ENCODE measurements around the gene DYNLT1. TPM values are rescaled to one million over a fixed set of nuclear protein-coding genes. Genes with fewer than 3 reads are reported as not detected.

Gene DYNLT1
- polyA plus RNA-seq, 2 of the 4 experiments (the other 2 are of a cell fraction): 130 to 174 TPM

DNA sequence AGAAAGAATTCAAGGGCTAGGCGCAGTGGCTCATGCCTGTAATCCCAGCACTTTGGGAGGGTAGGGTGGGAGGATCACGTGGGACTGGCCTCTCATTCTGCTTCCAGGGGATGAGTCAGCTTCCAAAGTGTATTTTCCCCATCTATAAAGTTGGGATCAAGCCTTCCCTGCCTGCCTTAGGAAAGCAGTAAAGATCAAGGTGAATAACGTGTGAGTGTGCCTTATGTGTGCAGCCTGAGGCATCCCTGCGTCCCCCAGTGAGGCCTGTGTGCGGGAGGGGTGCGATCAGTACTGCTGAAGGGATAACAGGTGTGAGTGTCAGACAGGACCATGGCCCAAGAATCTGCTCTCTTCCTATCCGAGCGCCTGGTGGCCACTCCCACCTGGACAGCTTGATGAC is 57.9 kb downstream of the DYNLT1 start:
- ATAC-seq: no peak
- CTCF ChIA-PET: no interaction called here
- 90% methylated on average over 6 of the region's 8 CpGs for WGBS (ENCODE audit: missing lambda C conversion rate)

More for the DNA sequence above, 57.9 kb downstream of the DYNLT1 start:
- Histone ChIP-seq H3K4me3 (no peak overlapping the region), H3K4me1 (no peaks in the 10 kb centered on the region), H3K27ac (no peak overlapping the region), H3K9me3 (0 out of 3 replicates have a peak, but pooled peaks cover 5% of the 10 kb centered on the region), H3K4me2 (no peak overlapping the region)
- POLR2A ChIA-PET: no interaction called here
- FAIRE-seq (no peak), DNase-seq (ENCODE audit: low read depth in 1 of 2, low spot score in 1 of 2) (no peak)
- TF ChIP-seq TP53 (CRISPR knock-in tag; IDR thresholded peaks at IDR 0.05) (no peak), ESRRA (IDR thresholded peaks at IDR 0.05; ENCODE audit: borderline replicate concordance, low read length) (no peak), ZC3H11A (IDR thresholded peaks at IDR 0.05) (no peak), RAD21 (conservative IDR thresholded peaks at IDR 0.05 in 1 of 2, IDR thresholded peaks at IDR 0.05 in 1 of 2) (no peak), PHF8 (IDR thresholded peaks at IDR 0.05; ENCODE audit: borderline replicate concordance, low read depth) (no peak), NFE2L2 (conservative IDR thresholded peaks at IDR 0.05; ENCODE audit: low read length) (no peak), SREBF2 (IDR thresholded peaks at IDR 0.05) (no peak), MAFK (IDR thresholded peaks at IDR 0.05; ENCODE audit: partially characterized antibody) (no peak), KDM5A (IDR thresholded peaks at IDR 0.05) (no peak)
- TF ChIP-seq, protein P1, sequence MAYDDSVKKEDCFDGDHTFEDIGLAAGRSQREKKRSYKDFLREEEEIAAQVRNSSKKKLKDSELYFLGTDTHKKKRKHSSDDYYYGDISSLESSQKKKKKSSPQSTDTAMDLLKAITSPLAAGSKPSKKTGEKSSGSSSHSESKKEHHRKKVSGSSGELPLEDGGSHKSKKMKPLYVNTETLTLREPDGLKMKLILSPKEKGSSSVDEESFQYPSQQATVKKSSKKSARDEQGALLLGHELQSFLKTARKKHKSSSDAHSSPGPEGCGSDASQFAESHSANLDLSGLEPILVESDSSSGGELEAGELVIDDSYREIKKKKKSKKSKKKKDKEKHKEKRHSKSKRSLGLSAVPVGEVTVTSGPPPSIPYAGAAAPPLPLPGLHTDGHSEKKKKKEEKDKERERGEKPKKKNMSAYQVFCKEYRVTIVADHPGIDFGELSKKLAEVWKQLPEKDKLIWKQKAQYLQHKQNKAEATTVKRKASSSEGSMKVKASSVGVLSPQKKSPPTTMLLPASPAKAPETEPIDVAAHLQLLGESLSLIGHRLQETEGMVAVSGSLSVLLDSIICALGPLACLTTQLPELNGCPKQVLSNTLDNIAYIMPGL (CRISPR knock-in tag; IDR thresholded peaks at IDR 0.05; ENCODE audit: borderline replicate concordance): no peak
- TF ChIP-seq, protein P2, sequence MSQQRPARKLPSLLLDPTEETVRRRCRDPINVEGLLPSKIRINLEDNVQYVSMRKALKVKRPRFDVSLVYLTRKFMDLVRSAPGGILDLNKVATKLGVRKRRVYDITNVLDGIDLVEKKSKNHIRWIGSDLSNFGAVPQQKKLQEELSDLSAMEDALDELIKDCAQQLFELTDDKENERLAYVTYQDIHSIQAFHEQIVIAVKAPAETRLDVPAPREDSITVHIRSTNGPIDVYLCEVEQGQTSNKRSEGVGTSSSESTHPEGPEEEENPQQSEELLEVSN (IDR thresholded peaks at IDR 0.05; ENCODE audit: borderline replicate concordance, low read depth): no peak
- TF ChIP-seq, protein P3, sequence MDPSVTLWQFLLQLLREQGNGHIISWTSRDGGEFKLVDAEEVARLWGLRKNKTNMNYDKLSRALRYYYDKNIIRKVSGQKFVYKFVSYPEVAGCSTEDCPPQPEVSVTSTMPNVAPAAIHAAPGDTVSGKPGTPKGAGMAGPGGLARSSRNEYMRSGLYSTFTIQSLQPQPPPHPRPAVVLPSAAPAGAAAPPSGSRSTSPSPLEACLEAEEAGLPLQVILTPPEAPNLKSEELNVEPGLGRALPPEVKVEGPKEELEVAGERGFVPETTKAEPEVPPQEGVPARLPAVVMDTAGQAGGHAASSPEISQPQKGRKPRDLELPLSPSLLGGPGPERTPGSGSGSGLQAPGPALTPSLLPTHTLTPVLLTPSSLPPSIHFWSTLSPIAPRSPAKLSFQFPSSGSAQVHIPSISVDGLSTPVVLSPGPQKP (IDR thresholded peaks at IDR 0.05; ENCODE audit: low read depth, low read length): no peak
- TF ChIP-seq, protein P4, sequence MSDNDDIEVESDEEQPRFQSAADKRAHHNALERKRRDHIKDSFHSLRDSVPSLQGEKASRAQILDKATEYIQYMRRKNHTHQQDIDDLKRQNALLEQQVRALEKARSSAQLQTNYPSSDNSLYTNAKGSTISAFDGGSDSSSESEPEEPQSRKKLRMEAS (IDR thresholded peaks at IDR 0.05): no peak
- TF ChIP-seq, protein P5, sequence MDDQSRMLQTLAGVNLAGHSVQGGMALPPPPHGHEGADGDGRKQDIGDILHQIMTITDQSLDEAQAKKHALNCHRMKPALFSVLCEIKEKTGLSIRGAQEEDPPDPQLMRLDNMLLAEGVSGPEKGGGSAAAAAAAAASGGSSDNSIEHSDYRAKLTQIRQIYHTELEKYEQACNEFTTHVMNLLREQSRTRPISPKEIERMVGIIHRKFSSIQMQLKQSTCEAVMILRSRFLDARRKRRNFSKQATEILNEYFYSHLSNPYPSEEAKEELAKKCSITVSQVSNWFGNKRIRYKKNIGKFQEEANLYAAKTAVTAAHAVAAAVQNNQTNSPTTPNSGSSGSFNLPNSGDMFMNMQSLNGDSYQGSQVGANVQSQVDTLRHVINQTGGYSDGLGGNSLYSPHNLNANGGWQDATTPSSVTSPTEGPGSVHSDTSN (IDR thresholded peaks at IDR 0.05): no peak

Small RNA genes within 50 kb of the gene (small RNA-seq; reads per million reads assigned to genes)
- gene MIR7161: 0 reads per million in 6 experiments

Other genes with a start within 250 kb of the DYNLT1 start
- gene TMEM181, start 84.7 kb downstream of the DYNLT1 start, polyA plus RNA-seq (2011; rRNA removed): 19.9 and 21.1 TPM in 2 replicates
- 11.6 to 12.1 TPM (median 11.8 TPM) in 3 replicates for gene TMEM181, start 84.7 kb downstream of the DYNLT1 start, polyA plus RNA-seq (2017; fragmentation: RNase III; extraction: RNeasy Plus Mini Kit Qiagen cat#74134 plus additional on column Dnase treatment)
- 0.63 and 1.1 TPM in 2 replicates for gene SYTL3, start 5.3 kb upstream of the DYNLT1 start, polyA plus RNA-seq (2011; rRNA removed)
- 0.89 to 1.0 TPM (median 0.92 TPM) in 3 replicates for gene SYTL3, start 5.3 kb upstream of the DYNLT1 start, polyA plus RNA-seq (2017; fragmentation: RNase III; extraction: RNeasy Plus Mini Kit Qiagen cat#74134 plus additional on column Dnase treatment)
- gene EZR, start 174.6 kb upstream of the DYNLT1 start, polyA plus RNA-seq (2011; rRNA removed): 207 and 254 TPM in 2 replicates
- gene EZR, start 174.6 kb upstream of the DYNLT1 start, polyA plus RNA-seq (2017; fragmentation: RNase III; extraction: RNeasy Plus Mini Kit Qiagen cat#74134 plus additional on column Dnase treatment): 219 to 259 TPM (median 219 TPM) in 3 replicates

Data from A549 (cell line).